Body of pancreas (tissue), 4 donors: ENCODE data around the gene RDH8. TPM values are rescaled to one million over a fixed set of nuclear protein-coding genes. Genes with fewer than 3 reads are reported as not detected.
A peak's percentile ranks its signal among the peaks of the same experiment; 100 is the strongest.

Experiments
- ATAC-seq: fragments of 150-250 bp; one replicate; pipeline ENCODE4 v1.9.1; 2016
- DNase-seq, 4 donors: peaks; one replicate each; pipeline ENCODE4 v3.0.0-alpha.2; 2019
- H3K27ac ChIP-seq, 4 donors: fragments of 200-600 bp; sonication (generic); 1 replicate in 3 of 4; 2 replicates in 1 of 4; pipeline versions ENCODE4 v1.5.1 to v1.6.1; 2016 to 2019; ENCODE audit warnings: mild to moderate bottlenecking in 1 of 4, mixed read lengths in 1 of 4, moderate library complexity in 1 of 4
- H3K27me3 ChIP-seq, 2 donors: fragments of 200-600 bp; sonication (generic); one replicate each; pipeline ENCODE4 v1.6.0; 2016; ENCODE audit warnings: mild to moderate bottlenecking in 1 of 2
- H3K36me3 ChIP-seq, 2 donors: fragments of 200-600 bp; sonication (generic); replicated peaks in 1 of 2; 2 replicates each; pipeline ENCODE4 v1.5.1; 2016; ENCODE audit warnings: low read depth in 2 of 2; ENCODE audit not compliant: insufficient read depth in 1 of 2
- H3K4me1 ChIP-seq: fragments of 200-600 bp; sonication (generic); one replicate; pipeline ENCODE4 v1.6.0; 2016
- H3K4me3 ChIP-seq, 2 donors: fragments of 200-600 bp; sonication (generic); 1 replicate in 1 of 2; 2 replicates in 1 of 2; pipeline ENCODE4 v1.5.1; 2016 to 2019
- H3K9me3 ChIP-seq, 3 donors: fragments of 200-600 bp; sonication (generic); 1 replicate in 2 of 3; 2 replicates in 1 of 3; pipeline ENCODE4 v1.5.1; 2016
- CTCF ChIP-seq, 7 experiments: fragments of 450-650 bp in 4 of 7; fragments of 200-600 bp in 3 of 7; sonication (generic) in 3 of 7; IDR thresholded peaks; one replicate each; pipeline ENCODE4 v1.5.1; 2016 to 2019; ENCODE audit warnings: antibody characterized with exemption in 7 of 7
- POLR2A ChIP-seq, 3 donors: fragments of 450-650 bp; IDR thresholded peaks; one replicate each; pipeline ENCODE4 v1.6.1; 2016; ENCODE audit warnings: antibody characterized with exemption in 3 of 3, mild to moderate bottlenecking in 2 of 3
- WGBS, 2 donors: methylation state at CpG; one replicate each; pipeline ENCODE4 v1.1.5; 2017; 5-methylcytosine and 5-hydroxymethylcytosine counted together
- intact Hi-C: fragments of 100-400 bp; cut with DNase I; formaldehyde crosslinking; loops from one replicate; pipeline ENCODE4 v1.15.1; 2023
- total RNA-seq, 2 donors: library from RNA; depleted of rRNA; stranded (reverse); fragments of >200 nt; gene quantifications; one replicate each; pipeline ENCODE4 v1.1.0, GENCODE V29; 2016

RDH8 gene
- total RNA-seq, 2 donors from 2014 or later: not detected

- Histone ChIP-seq H3K9me3 (peaks cover 0 to 11% (median 0%) of the 10 kb centered on the region in 3 donors), H3K27ac (no peak overlapping the region), H3K36me3 (no peaks in the 10 kb centered on the region), H3K4me3 (no peak overlapping the region), H3K27me3 (no peaks in the 10 kb centered on the region), H3K4me1 (no peaks in the 10 kb centered on the region)
- WGBS, 2 donors: 24 to 83% methylated on average over 1 of the region's 1 CpG
- TF ChIP-seq CTCF (IDR thresholded peaks at IDR 0.05) (no peak), POLR2A (IDR thresholded peaks at IDR 0.05) (no peak)
- DNase-seq (no peak), ATAC-seq (no peak)
- intact Hi-C loops: no loop called here
Measured at GRCh38 chr19:10045371-10045770, 32.1 kb downstream of the RDH8 start.

GRCh38 chr19:10049626-10050025 is 36.3 kb downstream of the RDH8 start:
- H3K9me3 ChIP-seq: no peaks in the 10 kb centered on the region
- DNase-seq (no peak), ATAC-seq (no peak)
- no peaks in the 10 kb centered on the region for H3K27me3 ChIP-seq
- TF ChIP-seq CTCF (IDR thresholded peaks at IDR 0.05) (no peak), POLR2A (IDR thresholded peaks at IDR 0.05) (no peak)
- no peak overlapping the region for H3K27ac ChIP-seq
- no peaks in the 10 kb centered on the region for H3K36me3 ChIP-seq
- WGBS, 2 donors: 37% methylated on average over 2 of the region's 2 CpGs; no CpG with 5 or more reads in 1 of the 2 donors
- H3K4me3 ChIP-seq: no peak overlapping the region
- peaks cover 16% of the 10 kb centered on the region for H3K4me1 ChIP-seq
- intact Hi-C loops: no loop called here

GRCh38 chr19:10052602-10053360 is 39.5 kb downstream of the RDH8 start:
- peak; percentile 64 to 72 (median 68) for DNase-seq

GRCh38 chr19:10061717-10062310 is 48.5 kb downstream of the RDH8 start:
- Histone ChIP-seq H3K27me3 (no peaks in the 10 kb centered on the region), H3K4me1 (no peaks in the 10 kb centered on the region), H3K27ac (no peak overlapping the region), H3K36me3 (no peaks in the 10 kb centered on the region), H3K4me3 (no peak overlapping the region), H3K9me3 (no peaks in the 10 kb centered on the region)
- TF ChIP-seq POLR2A (IDR thresholded peaks at IDR 0.05) (no peak), CTCF (IDR thresholded peaks at IDR 0.05) (no peak)
- ATAC-seq (no peak), DNase-seq (no peak)
- intact Hi-C loops: no loop called here
- WGBS, 2 donors: 19 to 56% methylated on average over 5 to 19 of the region's 21 CpGs

More at GRCh38 chr19:10052602-10053360, 39.5 kb downstream of the RDH8 start:
- Histone ChIP-seq H3K36me3 (no peaks in the 10 kb centered on the region), H3K4me3 (no peak overlapping the region), H3K27me3 (no peaks in the 10 kb centered on the region), H3K9me3 (no peaks in the 10 kb centered on the region), H3K27ac (peak overlapping the region in 3 of 4 donors; percentile 53 to 78 (median 77)), H3K4me1 (peaks cover 16% of the 10 kb centered on the region)
- 32 to 43% methylated on average over 10 to 21 of the region's 21 CpGs for WGBS, 2 donors
- intact Hi-C loops: no loop called here
- peak; percentile 90 for ATAC-seq
- TF ChIP-seq POLR2A (IDR thresholded peaks at IDR 0.05) (no peak), CTCF (IDR thresholded peaks at IDR 0.05) (no peak)
